Measurements from ENCODE around the gene OSBP2. TPM values are rescaled to one million over a fixed set of nuclear protein-coding genes. Genes with fewer than 3 reads are reported as not detected.
"Not testable (repeated sequence)": the region's sequence is repeated elsewhere in the genome, so short reads cannot be mapped to it uniquely, and the experiment has no call there.

Gene OSBP2
- total RNA-seq, 1 donor from 2014 or later, result 15.1 TPM

- no peak for DNase-seq
- intact Hi-C loops (cut with DNase I), result no loop called here
These were observed 19.2 kb upstream of the OSBP2 start for GRCh38 chr22:30675436-30675835.

GRCh38 chr22:30676565-30676964 is 18.1 kb upstream of the OSBP2 start:
- ATAC-seq (ENCODE audit: poor library complexity); intact Hi-C loops (cut with DNase I); DNase-seq: not testable (repeated sequence)

More at GRCh38 chr22:30675436-30675835, 19.2 kb upstream of the OSBP2 start:
- ATAC-seq (ENCODE audit: poor library complexity), result no peak

- intact Hi-C loops (cut with DNase I); ATAC-seq (ENCODE audit: poor library complexity): not testable (repeated sequence)
These were observed 14.6 kb upstream of the OSBP2 start for GRCh38 chr22:30679895-30680690.

GRCh38 chr22:30680991-30681770 is 13.5 kb upstream of the OSBP2 start:
- intact Hi-C loops (cut with DNase I), result no loop called here
- peak; percentile 41 for ATAC-seq (ENCODE audit: poor library complexity)
- no peak for DNase-seq

More at GRCh38 chr22:30679895-30680690, 14.6 kb upstream of the OSBP2 start:
- DNase-seq, result not testable (repeated sequence)

GRCh38 chr22:30681831-30682230 is 12.8 kb upstream of the OSBP2 start:
- no peak for ATAC-seq (ENCODE audit: poor library complexity)
- no peak for DNase-seq
- intact Hi-C loops (cut with DNase I), result no loop called here

- intact Hi-C loops (cut with DNase I), result no loop called here
- no peak for DNase-seq
- no peak for ATAC-seq (ENCODE audit: poor library complexity)
These were observed 9.5 kb upstream of the OSBP2 start for GRCh38 chr22:30685178-30685577.

- intact Hi-C loops (cut with DNase I), result no loop called here
- DNase-seq (no peak), ATAC-seq (ENCODE audit: poor library complexity) (no peak)
These were observed 7.3 kb upstream of the OSBP2 start for GRCh38 chr22:30687358-30687757.

GRCh38 chr22:30689622-30690021 is 5.1 kb upstream of the OSBP2 start:
- no peak for ATAC-seq (ENCODE audit: poor library complexity)
- intact Hi-C loops (cut with DNase I), result no loop called here

GRCh38 chr22:30691204-30691603 is 3.5 kb upstream of the OSBP2 start:
- intact Hi-C loops (cut with DNase I), result no loop called here
- DNase-seq (no peak), ATAC-seq (ENCODE audit: poor library complexity) (no peak)

More at GRCh38 chr22:30689622-30690021, 5.1 kb upstream of the OSBP2 start:
- DNase-seq, result no peak

GRCh38 chr22:30694171-30694639 is 469 bp upstream of the OSBP2 start:
- peak; percentile 64 for DNase-seq
- intact Hi-C loops (cut with DNase I), result no loop called here
- ATAC-seq (ENCODE audit: poor library complexity), result peak; percentile 71

- intact Hi-C loops (cut with DNase I), result no loop called here
- DNase-seq (no peak), ATAC-seq (ENCODE audit: poor library complexity) (peak; percentile 16)
These were observed 727 bp downstream of the OSBP2 start for GRCh38 chr22:30695351-30695851.

- intact Hi-C loops (cut with DNase I), result no loop called here
- ATAC-seq (ENCODE audit: poor library complexity), result no peak
- no peak for DNase-seq
These were observed 1.4 kb downstream of the OSBP2 start for GRCh38 chr22:30695871-30696655.

- no peak for DNase-seq
These were observed 3.3 kb downstream of the OSBP2 start for GRCh38 chr22:30697975-30698374.

GRCh38 chr22:30701872-30702271 is 7.2 kb downstream of the OSBP2 start:
- intact Hi-C loops (cut with DNase I), result no loop called here
- no peak for ATAC-seq (ENCODE audit: poor library complexity)
- DNase-seq, result no peak

More at GRCh38 chr22:30697975-30698374, 3.3 kb downstream of the OSBP2 start:
- intact Hi-C loops (cut with DNase I), result no loop called here
- no peak for ATAC-seq (ENCODE audit: poor library complexity)

- ATAC-seq (ENCODE audit: poor library complexity) (no peak), DNase-seq (no peak)
- intact Hi-C loops (cut with DNase I), result no loop called here
These were observed 8.2 kb downstream of the OSBP2 start for GRCh38 chr22:30702856-30703255.

GRCh38 chr22:30704978-30705377 is 10.3 kb downstream of the OSBP2 start:
- no peak for DNase-seq
- ATAC-seq (ENCODE audit: poor library complexity), result no peak
- intact Hi-C loops (cut with DNase I), result no loop called here

- intact Hi-C loops (cut with DNase I), result no loop called here
- ATAC-seq (ENCODE audit: poor library complexity) (no peak), DNase-seq (no peak)
These were observed 11.3 kb downstream of the OSBP2 start for GRCh38 chr22:30705710-30706651.

GRCh38 chr22:30709980-30710379 is 15.3 kb downstream of the OSBP2 start:
- ATAC-seq (ENCODE audit: poor library complexity); DNase-seq; intact Hi-C loops (cut with DNase I): not testable (repeated sequence)

Measured in Right ventricle myocardium superior (tissue), 1 donor.